Body of pancreas (tissue), 4 donors: ENCODE results near the gene CCDC200. TPM values are rescaled to one million over a fixed set of nuclear protein-coding genes. Genes with fewer than 3 reads are reported as not detected.

Experiments
- ATAC-seq: fragments of 150-250 bp; one replicate; pipeline ENCODE4 v1.9.1; 2016
- DNase-seq, 4 donors: peaks; one replicate each; pipeline ENCODE4 v3.0.0-alpha.2; 2019
- H3K27ac ChIP-seq, 4 donors: fragments of 200-600 bp; sonication (generic); 1 replicate in 3 of 4; 2 replicates in 1 of 4; pipeline versions ENCODE4 v1.5.1 to v1.6.1; 2016 to 2019; ENCODE audit warnings: mild to moderate bottlenecking in 1 of 4, mixed read lengths in 1 of 4, moderate library complexity in 1 of 4
- H3K27me3 ChIP-seq, 2 donors: fragments of 200-600 bp; sonication (generic); one replicate each; pipeline ENCODE4 v1.6.0; 2016; ENCODE audit warnings: mild to moderate bottlenecking in 1 of 2
- H3K36me3 ChIP-seq, 2 donors: fragments of 200-600 bp; sonication (generic); replicated peaks in 1 of 2; 2 replicates each; pipeline ENCODE4 v1.5.1; 2016; ENCODE audit warnings: low read depth in 2 of 2; ENCODE audit not compliant: insufficient read depth in 1 of 2
- H3K4me1 ChIP-seq: fragments of 200-600 bp; sonication (generic); one replicate; pipeline ENCODE4 v1.6.0; 2016
- H3K4me3 ChIP-seq, 2 donors: fragments of 200-600 bp; sonication (generic); 1 replicate in 1 of 2; 2 replicates in 1 of 2; pipeline ENCODE4 v1.5.1; 2016 to 2019
- H3K9me3 ChIP-seq, 3 donors: fragments of 200-600 bp; sonication (generic); 1 replicate in 2 of 3; 2 replicates in 1 of 3; pipeline ENCODE4 v1.5.1; 2016
- CTCF ChIP-seq, 7 experiments: fragments of 450-650 bp in 4 of 7; fragments of 200-600 bp in 3 of 7; sonication (generic) in 3 of 7; IDR thresholded peaks; one replicate each; pipeline ENCODE4 v1.5.1; 2016 to 2019; ENCODE audit warnings: antibody characterized with exemption in 7 of 7
- POLR2A ChIP-seq, 3 donors: fragments of 450-650 bp; IDR thresholded peaks; one replicate each; pipeline ENCODE4 v1.6.1; 2016; ENCODE audit warnings: antibody characterized with exemption in 3 of 3, mild to moderate bottlenecking in 2 of 3
- WGBS, 2 donors: methylation state at CpG; one replicate each; pipeline ENCODE4 v1.1.5; 2017; 5-methylcytosine and 5-hydroxymethylcytosine counted together
- intact Hi-C: fragments of 100-400 bp; cut with DNase I; formaldehyde crosslinking; loops from one replicate; pipeline ENCODE4 v1.15.1; 2023
- total RNA-seq, 2 donors: library from RNA; depleted of rRNA; stranded (reverse); fragments of >200 nt; gene quantifications; one replicate each; pipeline ENCODE4 v1.1.0, GENCODE V29; 2016

Gene CCDC200
- total RNA-seq, 2 donors from 2014 or later, result not detected

DNA sequence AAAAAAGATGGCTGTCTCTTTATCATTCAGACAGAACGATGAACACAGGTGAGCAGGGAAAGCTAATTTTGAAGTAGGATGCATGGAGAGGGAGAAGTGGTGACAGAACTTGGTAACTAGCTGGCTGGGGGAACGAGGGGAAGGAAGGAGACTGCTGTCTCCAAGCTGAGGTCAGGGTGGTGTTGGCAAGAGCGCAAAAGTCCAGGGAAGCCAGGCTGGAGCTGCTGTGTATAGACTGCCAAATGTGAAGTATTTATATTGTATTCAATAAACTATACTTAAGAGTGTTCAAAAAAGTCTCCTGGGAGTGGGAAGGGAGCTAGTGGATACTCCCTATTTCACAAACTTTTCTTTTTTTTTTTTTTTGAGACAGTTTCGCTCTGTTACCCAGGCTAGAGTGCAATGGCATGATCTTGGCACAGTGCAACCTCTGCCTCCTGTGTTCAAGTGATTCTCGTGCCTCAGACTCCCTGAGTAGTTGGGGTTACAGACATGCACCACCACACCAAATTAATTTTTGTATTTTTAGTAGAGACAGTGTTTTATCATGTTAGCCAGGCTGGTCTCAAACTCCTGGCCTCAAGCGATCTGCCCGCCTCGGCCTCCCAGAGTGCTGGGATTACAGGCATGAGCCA is 8.6 kb downstream of the CCDC200 start:
- H3K4me3 ChIP-seq, result no peak overlapping the region
- intact Hi-C loops, result loop anchor here (10.0 kb wide), 1 partner anchor 115 kb away; no protein-coding TSS in a partner anchor
- WGBS, 2 donors, result 74 to 81% methylated on average over 8 of the region's 8 CpGs
- no peak overlapping the region for H3K27ac ChIP-seq
- H3K9me3 ChIP-seq, result no peaks in the 10 kb centered on the region
- no peak for TF ChIP-seq POLR2A (IDR thresholded peaks at IDR 0.05)
- TF ChIP-seq CTCF (IDR thresholded peaks at IDR 0.05), result no peak
- ATAC-seq (no peak), DNase-seq (no peak)
- no peaks in the 10 kb centered on the region for H3K27me3 ChIP-seq
- peaks cover 21% of the 10 kb centered on the region for H3K4me1 ChIP-seq
- H3K36me3 ChIP-seq, result no peaks in the 10 kb centered on the region

- no peaks in the 10 kb centered on the region for H3K27me3 ChIP-seq
- TF ChIP-seq POLR2A (IDR thresholded peaks at IDR 0.05), result no peak
- no peak for TF ChIP-seq CTCF (IDR thresholded peaks at IDR 0.05)
- intact Hi-C loops, result no loop called here
- peaks cover 21% of the 10 kb centered on the region for H3K4me1 ChIP-seq
- WGBS, 2 donors, result 93 to 97% methylated on average over 2 of the region's 2 CpGs
- H3K27ac ChIP-seq, result no peak overlapping the region
- H3K9me3 ChIP-seq, result no peaks in the 10 kb centered on the region
- no peaks in the 10 kb centered on the region for H3K36me3 ChIP-seq
- no peak for DNase-seq
- no peak overlapping the region for H3K4me3 ChIP-seq
- no peak for ATAC-seq
Observed at GRCh38 chr17:43219001-43219400, 9.4 kb downstream of the CCDC200 start.

- DNase-seq (no peak), ATAC-seq (no peak)
- Histone ChIP-seq H3K4me1 (peaks cover 32% of the 10 kb centered on the region), H3K27ac (no peak overlapping the region), H3K36me3 (no peaks in the 10 kb centered on the region), H3K27me3 (no peaks in the 10 kb centered on the region), H3K4me3 (no peak overlapping the region), H3K9me3 (no peaks in the 10 kb centered on the region)
- intact Hi-C loops, result no loop called here
- 92 to 100% methylated on average over 2 of the region's 2 CpGs for WGBS, 2 donors
- no peak for TF ChIP-seq POLR2A (IDR thresholded peaks at IDR 0.05)
- no peak for TF ChIP-seq CTCF (IDR thresholded peaks at IDR 0.05)
Observed at GRCh38 chr17:43217614-43218087, 10.8 kb downstream of the CCDC200 start.

- intact Hi-C loops, result no loop called here
- H3K9me3 ChIP-seq, result no peaks in the 10 kb centered on the region
- TF ChIP-seq POLR2A (IDR thresholded peaks at IDR 0.05) (no peak), CTCF (IDR thresholded peaks at IDR 0.05) (no peak)
- peak overlapping the region in 3 of 4 donors; percentile 17 to 28 (median 24) for H3K27ac ChIP-seq
- H3K4me1 ChIP-seq, result peaks cover 39% of the 10 kb centered on the region
- DNase-seq, result no peak
- no peak overlapping the region for H3K4me3 ChIP-seq
- ATAC-seq, result no peak
- WGBS, 2 donors, result 22 to 45% methylated on average over 3 to 4 of the region's 4 CpGs
- no peaks in the 10 kb centered on the region for H3K27me3 ChIP-seq
- no peaks in the 10 kb centered on the region for H3K36me3 ChIP-seq
Observed at GRCh38 chr17:43216762-43217613, 11.4 kb downstream of the CCDC200 start.
